Embryonic facial prominence (tissue), 1 donor: ENCODE measurements around the gene HIPK3.
"Not testable (repeated sequence)": the region's sequence is repeated elsewhere in the genome, so short reads cannot be mapped to it uniquely, and the experiment has no call there.

Source experiments
- DNase-seq: peaks from one replicate; pipeline ENCODE4 v3.0.0-alpha.2; 2016; ENCODE audit errors: extremely low spot score

HIPK3 gene

GRCh38 chr11:33257160-33257896 is at the start of gene HIPK3:
Gene HIPK3 (plus strand): TSS chr11:33257381.
- DNase-seq: peak; percentile 80

DNA sequence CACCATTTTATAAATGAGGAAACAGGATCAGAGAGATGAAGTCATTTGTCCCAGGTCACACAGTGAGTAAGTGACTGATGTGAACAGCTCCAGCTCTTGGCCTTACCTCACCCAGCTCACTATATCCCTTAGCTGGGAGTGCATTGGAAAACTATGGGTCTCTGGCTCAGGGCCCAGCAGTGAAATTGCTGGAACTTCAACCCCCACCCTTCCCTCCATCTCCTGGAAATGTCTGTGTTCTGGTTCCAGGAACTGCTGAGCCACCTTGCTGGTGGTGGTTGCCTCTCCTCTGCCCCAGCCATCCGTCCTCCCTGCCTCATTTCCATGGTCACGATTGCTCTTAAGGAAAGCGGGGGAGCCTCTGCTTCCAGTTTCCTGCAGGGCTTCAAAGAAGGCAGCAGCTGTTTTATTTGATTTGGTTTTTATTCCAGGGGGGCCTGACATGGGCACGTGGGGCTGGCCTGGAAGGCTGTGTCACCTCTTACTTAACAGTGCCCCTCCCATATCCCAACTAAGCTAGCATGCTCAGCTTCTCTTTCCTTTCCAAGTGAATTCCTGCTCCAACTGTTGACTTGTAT is 49.7 kb upstream of the HIPK3 start:
- DNase-seq: no peak

GRCh38 chr11:33208150-33208549 is 49.0 kb upstream of the HIPK3 start:
- DNase-seq: no peak

DNA sequence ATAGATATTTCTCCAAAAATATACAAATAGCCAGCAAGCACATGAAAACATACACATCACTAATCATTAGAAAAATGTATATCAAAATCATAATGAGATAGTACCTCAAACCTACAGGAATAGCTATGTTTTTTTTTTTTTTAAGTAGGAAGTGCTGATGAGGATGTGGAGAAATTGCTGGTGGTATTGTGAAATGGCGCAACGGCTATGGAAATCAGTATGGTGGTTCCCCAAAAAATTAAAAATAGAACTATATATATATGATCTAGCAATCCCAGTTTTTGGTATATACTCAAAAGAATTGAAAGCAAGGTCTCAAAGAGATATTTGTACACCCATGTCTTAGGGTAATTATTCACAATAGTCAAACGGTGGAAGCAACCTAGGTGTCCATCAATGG is 46.0 kb upstream of the HIPK3 start:
- DNase-seq: no peak

DNA sequence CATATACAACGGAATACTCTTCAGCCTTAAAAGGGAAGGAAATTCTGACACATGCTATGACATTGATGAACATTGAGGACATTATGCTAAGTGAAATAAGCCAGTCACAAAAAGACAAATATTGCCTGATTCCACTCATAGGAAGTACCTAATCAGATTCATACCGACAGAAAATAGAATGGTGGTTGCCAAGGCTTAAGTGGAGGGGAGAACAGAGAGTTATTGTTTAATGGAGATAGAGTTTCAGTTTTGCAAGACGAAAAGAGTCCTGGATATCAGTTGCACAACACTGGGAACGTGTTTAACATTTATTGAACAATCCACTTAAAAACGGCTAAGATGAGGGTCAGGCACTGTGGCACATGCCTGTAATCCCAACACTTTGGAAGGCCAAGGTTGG is 45.6 kb upstream of the HIPK3 start:
- no peak for DNase-seq

DNA sequence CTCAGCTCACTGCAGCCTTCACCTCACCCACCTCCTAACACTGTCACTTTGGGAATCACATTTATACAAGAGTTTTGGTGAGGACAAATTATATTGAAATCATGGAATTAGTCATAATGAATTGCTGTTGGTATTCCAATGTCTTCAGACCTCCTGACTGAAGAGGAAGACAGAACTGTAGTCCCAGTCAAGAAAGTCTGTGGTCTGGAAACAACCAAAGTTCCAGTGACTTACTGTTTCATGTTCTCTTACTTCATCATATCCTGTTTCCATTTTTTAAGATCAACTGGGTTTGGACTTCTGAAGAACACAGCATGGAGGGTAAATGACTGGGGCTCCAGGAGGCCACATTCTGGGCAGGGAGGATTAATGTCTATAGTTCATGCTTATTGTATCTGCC is 43.0 kb upstream of the HIPK3 start:
- no peak for DNase-seq

DNA sequence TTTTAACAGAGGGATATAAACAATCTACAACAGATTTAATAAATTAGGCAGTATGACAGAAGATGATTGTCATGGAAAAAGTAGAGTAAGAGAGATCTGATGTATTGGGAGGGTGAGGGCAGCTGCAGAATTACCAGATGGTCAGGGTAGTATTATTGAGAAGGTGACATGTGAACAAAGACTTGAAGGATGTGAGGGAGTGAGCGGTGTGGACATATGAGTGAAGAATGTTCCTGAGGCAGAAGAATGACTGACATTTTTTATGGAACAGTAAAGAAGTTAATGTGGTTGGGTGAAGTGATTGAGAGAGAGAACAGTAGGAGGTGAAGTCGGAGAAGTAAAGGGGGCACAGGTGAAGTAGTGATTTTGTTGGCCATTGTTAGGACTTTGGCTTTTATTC is 42.4 kb upstream of the HIPK3 start:
- no peak for DNase-seq

GRCh38 chr11:33216676-33217075 is 40.5 kb upstream of the HIPK3 start:
- not testable (repeated sequence) for DNase-seq

DNA sequence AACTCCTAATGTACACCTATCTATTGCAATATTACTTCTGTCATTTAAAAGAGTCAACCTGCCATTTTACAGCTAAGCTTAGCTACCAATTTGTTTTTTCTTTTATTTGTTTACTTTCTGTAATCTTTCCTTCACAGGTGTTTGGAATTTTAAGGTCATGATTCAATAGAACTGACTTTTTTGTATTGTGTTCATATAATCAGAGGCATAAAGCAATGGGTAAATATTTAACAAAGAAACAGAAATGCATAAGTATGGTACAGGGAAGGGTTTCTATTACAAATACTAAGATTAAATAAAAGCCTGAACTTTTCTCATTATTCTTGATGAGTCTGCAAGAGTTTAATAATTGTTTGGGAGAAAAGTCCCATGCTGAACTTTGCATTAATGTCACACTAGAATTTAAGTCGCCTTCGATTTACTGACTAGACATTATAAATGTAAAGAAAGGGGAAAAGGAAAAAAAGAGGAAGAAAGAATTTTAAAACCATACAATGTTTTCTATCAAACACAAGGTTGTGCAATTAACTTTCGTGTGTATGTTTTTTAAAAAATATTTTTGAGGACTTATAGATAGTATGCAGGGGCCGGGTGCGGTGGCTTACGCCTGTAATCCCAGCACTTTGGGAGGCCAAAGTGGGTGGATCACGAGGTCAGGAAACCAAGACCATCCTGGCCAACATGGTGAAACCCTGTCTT is 35.0 kb upstream of the HIPK3 start:
- DNase-seq: no peak

- DNase-seq: no peak
Measured at GRCh38 chr11:33225371-33225770, 31.8 kb upstream of the HIPK3 start.

DNA sequence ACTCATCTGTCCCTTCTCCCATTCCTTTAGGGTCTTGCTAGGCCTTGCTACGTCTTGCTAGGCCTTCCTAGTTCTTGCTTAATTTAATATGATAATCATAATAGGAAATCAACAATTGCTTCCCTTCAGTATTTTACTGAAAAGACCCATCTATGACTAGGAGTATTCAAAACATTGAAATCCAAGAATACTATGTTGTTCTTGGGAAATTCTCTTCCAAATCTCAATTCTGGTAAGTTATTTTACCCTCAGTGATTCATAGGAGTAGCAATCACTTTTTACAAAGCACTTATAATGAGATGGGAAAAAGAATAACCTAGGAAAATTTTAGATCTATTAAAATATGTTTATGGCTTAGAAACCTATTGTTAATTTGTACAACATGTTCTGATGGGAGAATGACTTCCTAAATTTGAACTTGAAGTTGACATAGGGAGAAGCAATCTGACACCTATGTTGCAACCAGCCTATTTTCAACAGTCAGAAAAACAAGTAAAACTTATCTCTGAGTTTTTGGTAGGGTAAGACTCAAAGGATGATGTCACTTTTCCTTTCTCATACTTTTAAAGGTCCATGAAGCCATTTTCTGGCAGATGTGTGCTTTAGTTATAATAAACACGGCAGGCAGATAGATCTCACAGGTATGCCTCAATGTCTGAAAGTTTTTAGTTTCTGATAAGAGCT is 29.5 kb upstream of the HIPK3 start:
- DNase-seq: no peak

DNA sequence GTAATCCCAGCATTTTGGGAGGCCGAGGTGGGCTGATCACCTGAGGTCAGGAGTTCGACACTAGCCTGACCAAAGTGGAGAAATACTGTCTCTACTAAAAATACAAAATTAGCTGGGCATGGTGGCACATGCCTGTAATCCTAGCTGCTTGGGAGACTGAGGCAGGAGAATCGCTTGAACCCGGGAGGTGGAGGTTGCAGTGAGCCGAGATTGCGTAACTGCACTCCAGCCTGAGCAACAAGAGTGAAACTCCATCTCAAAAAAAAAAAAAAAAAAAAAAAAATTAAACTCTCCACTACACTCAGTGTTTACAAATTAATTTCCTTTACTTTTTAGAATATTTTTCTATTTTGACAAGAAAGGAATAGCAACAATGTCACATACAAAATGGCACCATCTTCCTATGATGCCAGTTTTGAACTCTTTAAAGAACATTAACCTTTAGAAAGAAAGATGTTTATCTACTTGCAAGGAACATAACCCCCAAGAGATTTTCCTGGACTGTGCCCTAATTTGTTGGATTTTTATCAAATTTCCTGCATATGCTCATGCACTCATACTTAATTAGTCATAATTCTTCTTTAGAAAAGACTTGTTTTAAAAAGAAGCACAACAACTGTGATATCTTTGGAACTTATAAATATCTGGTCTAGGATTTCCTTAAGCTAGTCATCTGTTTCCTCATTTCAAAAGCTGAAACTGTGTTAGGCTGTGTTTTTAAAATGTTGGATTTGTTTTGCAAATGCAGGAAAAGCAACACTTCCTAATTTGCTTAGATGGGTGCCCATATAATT is 22.6 kb upstream of the HIPK3 start:
- no peak for DNase-seq

- DNase-seq: no peak
Measured at GRCh38 chr11:33237039-33237597, 20.1 kb upstream of the HIPK3 start.

DNA sequence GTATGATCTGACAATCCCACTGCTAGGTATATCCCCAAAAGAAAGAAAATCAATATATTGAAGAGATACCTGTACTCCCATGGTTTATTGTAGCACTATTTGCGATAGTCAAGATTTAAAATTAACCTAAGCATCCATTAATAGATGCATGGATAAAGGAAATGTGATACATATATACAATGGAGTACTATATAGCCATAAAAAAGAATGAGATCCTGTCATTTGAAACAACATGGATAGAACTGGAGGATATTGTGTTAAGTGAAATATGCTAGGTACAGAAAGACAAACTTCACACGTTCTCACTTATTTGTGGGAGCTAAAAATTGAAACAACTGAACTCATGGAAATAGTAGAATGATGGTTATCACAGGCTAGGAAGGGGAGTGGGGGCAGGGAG is 14.6 kb upstream of the HIPK3 start:
- no peak for DNase-seq

DNA sequence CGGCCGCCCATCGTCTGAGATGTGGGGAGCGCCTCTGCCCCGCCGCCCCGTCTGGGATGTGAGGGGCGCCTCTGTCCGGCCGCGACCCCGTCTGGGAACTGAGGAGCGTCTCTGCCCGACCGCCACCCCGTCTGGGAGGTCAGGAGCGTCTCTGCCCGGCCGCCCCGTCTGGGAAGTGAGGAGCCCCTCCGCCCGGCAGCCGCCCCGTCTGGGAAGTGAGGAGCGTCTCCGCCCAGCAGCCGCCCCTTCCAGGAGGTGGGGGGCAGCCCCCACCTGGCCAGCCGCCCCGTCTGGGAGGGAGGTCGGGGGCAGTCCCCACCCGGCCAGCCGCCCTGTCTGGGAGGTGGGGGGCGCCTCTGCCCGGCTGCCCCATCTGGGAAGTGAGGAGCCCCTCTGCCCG is 13.5 kb upstream of the HIPK3 start:
- DNase-seq: not testable (repeated sequence)

- no peak for DNase-seq
Measured at GRCh38 chr11:33248416-33248971, 8.7 kb upstream of the HIPK3 start.

DNA sequence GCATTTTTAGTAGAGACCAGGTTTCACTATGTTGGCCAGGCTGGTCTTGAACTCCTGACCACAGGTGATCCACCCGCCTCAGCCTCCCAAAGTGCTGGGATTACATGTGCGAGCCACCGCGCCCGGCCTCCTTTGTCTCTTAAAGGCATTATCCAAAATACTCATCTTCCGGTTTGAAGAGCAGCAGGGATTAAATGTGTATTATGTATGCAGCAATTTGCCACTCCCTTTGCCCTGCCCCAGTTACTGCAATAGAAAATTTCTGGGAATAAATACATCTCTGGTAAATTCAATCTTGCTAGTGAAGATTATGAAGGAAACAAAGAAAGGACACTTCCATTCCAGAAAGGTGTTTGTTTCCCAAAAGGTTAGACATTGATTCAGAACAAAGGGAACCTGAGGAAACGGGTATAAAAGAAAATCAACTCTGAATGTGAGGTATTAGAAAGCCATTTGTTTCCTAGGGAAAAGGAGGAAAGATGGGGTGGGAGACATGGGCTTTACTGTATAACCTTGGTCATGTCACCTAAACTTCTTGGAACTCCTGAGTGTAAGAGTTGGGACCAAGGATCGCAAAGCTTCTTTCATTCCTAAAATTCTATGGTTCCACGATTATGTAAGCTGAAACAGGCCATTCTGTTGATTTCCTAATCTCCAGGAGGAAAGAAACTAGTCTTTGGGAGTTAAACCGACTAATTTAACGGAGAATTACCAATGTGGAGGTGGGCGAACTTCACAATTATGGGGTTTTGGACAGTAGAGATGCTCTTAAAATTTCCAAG is 959 bp upstream of the HIPK3 start:
- no peak for DNase-seq

GRCh38 chr11:33256813-33257159 is 395 bp upstream of the HIPK3 start:
- no peak for DNase-seq

- DNase-seq: peak; percentile 65
Measured at GRCh38 chr11:33257897-33258630, 883 bp downstream of the HIPK3 start.
